Measurements from ENCODE around the gene CFAP45. TPM values are rescaled to one million over a fixed set of nuclear protein-coding genes. Genes with fewer than 3 reads are reported as not detected.

Gene CFAP45
- total and polyA plus RNA-seq, 12 donors, result 0.17 to 1.5 (median 0.56) TPM

GRCh38 chr1:159838715-159839114 lies 61.2 kb downstream of the CFAP45 start:
- no peak for DNase-seq
- no peaks in the 10 kb centered on the region for H3K4me1 ChIP-seq
- no peak overlapping the region for H3K4me3 ChIP-seq
- no peaks in the 10 kb centered on the region for H3K9me3 ChIP-seq
- no peak overlapping the region for H3K27ac ChIP-seq
- TF ChIP-seq CTCF (IDR thresholded peaks at IDR 0.05), result no peak
- ATAC-seq, result no peak
- intact Hi-C loops (cut with DNase I), result loop anchor here in 2 of 10 donors (2.0 to 5.0 kb wide), 3 partner anchors 20 to 99 kb away; no protein-coding TSS in a partner anchor
- H3K27me3 ChIP-seq, result no peaks in the 10 kb centered on the region
- 92 to 97% methylated on average over 1 of the region's 1 CpG for WGBS, 2 donors
- H3K36me3 ChIP-seq, result peaks cover 0 to 35% (median 0%) of the 10 kb centered on the region in 9 donors

- H3K27me3 ChIP-seq, result no peaks in the 10 kb centered on the region
- intact Hi-C loops (cut with DNase I), result loop anchor here in 1 of 10 donors (5.0 kb wide), 2 partner anchors 39 to 101 kb away; no protein-coding TSS in a partner anchor
- H3K9me3 ChIP-seq, result no peaks in the 10 kb centered on the region
- no peaks in the 10 kb centered on the region for H3K4me1 ChIP-seq
- 79 to 87% methylated on average over 8 of the region's 8 CpGs for WGBS, 2 donors
- peak in 7 of 9 donors; percentile 18 to 52 (median 28) for TF ChIP-seq CTCF (IDR thresholded peaks at IDR 0.05)
- H3K27ac ChIP-seq, result no peak overlapping the region
- peaks cover 0 to 51% (median 0%) of the 10 kb centered on the region in 9 donors for H3K36me3 ChIP-seq
- DNase-seq (no peak), ATAC-seq (peak in 1 of 8 donors; percentile 44)
- H3K4me3 ChIP-seq, result no peak overlapping the region
Measured at GRCh38 chr1:159835862-159836525, 64.0 kb downstream of the CFAP45 start.

- no peak overlapping the region for H3K4me3 ChIP-seq
- H3K4me1 ChIP-seq, result peaks cover 0 to 5% (median 0%) of the 10 kb centered on the region in 9 donors
- peaks cover 0 to 57% (median 0%) of the 10 kb centered on the region in 9 donors for H3K36me3 ChIP-seq
- DNase-seq (no peak), ATAC-seq (peak in 2 of 8 donors; percentile 28 to 33)
- H3K27me3 ChIP-seq, result no peaks in the 10 kb centered on the region
- TF ChIP-seq CTCF (IDR thresholded peaks at IDR 0.05), result no peak
- intact Hi-C loops (cut with DNase I), result loop anchor here in 1 of 10 donors (5.0 kb wide), 2 partner anchors 38 to 102 kb away; no protein-coding TSS in a partner anchor
- 41 to 53% methylated on average over 3 of the region's 3 CpGs for WGBS, 2 donors
- H3K9me3 ChIP-seq, result no peaks in the 10 kb centered on the region
- no peak overlapping the region for H3K27ac ChIP-seq
Measured at GRCh38 chr1:159835356-159835755, 64.6 kb downstream of the CFAP45 start.

GRCh38 chr1:159832309-159832708 lies 67.7 kb downstream of the CFAP45 start:
- Histone ChIP-seq H3K4me3 (no peak overlapping the region), H3K27me3 (no peaks in the 10 kb centered on the region), H3K4me1 (peaks cover 0 to 34% (median 0%) of the 10 kb centered on the region in 9 donors), H3K36me3 (peaks cover 0 to 59% (median 0%) of the 10 kb centered on the region in 9 donors), H3K27ac (no peak overlapping the region), H3K9me3 (no peaks in the 10 kb centered on the region)
- ATAC-seq (no peak), DNase-seq (no peak)
- 97 to 100% methylated on average over 2 of the region's 2 CpGs for WGBS, 2 donors
- TF ChIP-seq CTCF (IDR thresholded peaks at IDR 0.05), result no peak
- intact Hi-C loops (cut with DNase I), result no loop called here

All from heart right ventricle (tissue), 16 donors.